HCT116 (cell line): ENCODE data around the gene KIRREL3. TPM values are rescaled to one million over a fixed set of nuclear protein-coding genes. Genes with fewer than 3 reads are reported as not detected.

Experiments used
- ATAC-seq: fragments of 200-7000 bp; cut with Tn5 transposase; 2 replicates; pipeline ENCODE4 v1.9.1; 2020; ENCODE audit warnings: mild to moderate bottlenecking, moderate library complexity
- BruUV-seq: library from RNA; stranded (reverse); fragments of 400-500 nt; replicated peaks from 2 replicates; lab custom pipeline; 2021; lab: Mats Ljungman, UMichigan
- CTCF ChIA-PET: fragments of 300-600 bp; sonication (Branson Sonifier 250); formaldehyde crosslinking; loops from one replicate; lab custom pipeline; 2021; ENCODE audit warnings: antibody characterized with exemption; lab: Charles Lee
- POLR2A ChIA-PET: fragments of 300-600, 350-600 bp; sonication (Branson Sonifier 250); formaldehyde crosslinking; loops from one replicate; lab custom pipeline; 2021; ENCODE audit warnings: antibody characterized with exemption; lab: Charles Lee
- RAD21 ChIA-PET, 2 experiments: fragments of 300-600 bp; sonication (Branson Sonifier 250); formaldehyde crosslinking; loops; one replicate each; lab custom pipeline; 2023; ENCODE audit warnings: low total read pairs in 2 of 2; ENCODE audit not compliant: uncharacterized antibody in 2 of 2, unreplicated experiment in 2 of 2, low non-redundant PET in 1 of 2; lab: Charles Lee
- DNase-seq: peaks from one replicate; pipeline ENCODE4 v3.0.0-alpha.2; 2010; ENCODE audit warnings: low read depth, low spot score
- H2AFZ ChIP-seq: fragments of 200-600 bp; shearing (Covaris generic), sonication (generic); 2 replicates; pipeline ENCODE4 v1.6.1; 2017; ENCODE audit warnings: low read depth, mixed run types, mixed read lengths, antibody characterized with exemption, low read length; ENCODE audit not compliant: poor library complexity, severe bottlenecking
- H3K27ac ChIP-seq: 2 replicates; pipeline ENCODE4 v1.5.1; 2012; ENCODE audit warnings: low read depth, low read length
- H3K27me3 ChIP-seq: fragments of 200-600 bp; sonication (generic); 2 replicates; pipeline ENCODE4 v1.6.1; 2016; ENCODE audit warnings: mixed run types, low read length, mixed read lengths; ENCODE audit not compliant: insufficient read depth
- H3K36me3 ChIP-seq, 2 experiments: fragments of 200-500 bp in 1 of 2; fragments of 200-600 bp in 1 of 2; sonication (Bioruptor generic) in 1 of 2; sonication (generic) in 1 of 2; 2 replicates each; pipeline versions ENCODE4 v1.5.1 to v1.6.1; 2014 to 2016; ENCODE audit warnings: low read length in 2 of 2, inconsistent platforms in 1 of 2, mixed read lengths in 1 of 2, mixed run types in 1 of 2; ENCODE audit not compliant: insufficient read depth in 2 of 2, control insufficient read depth in 1 of 2
- H3K4me1 ChIP-seq, 2 experiments: fragments of 200-600 bp in 1 of 2; sonication (generic) in 1 of 2; 2 replicates each; pipeline versions ENCODE4 v1.5.1 to v1.6.1; 2012 to 2017; ENCODE audit warnings: low read length in 2 of 2, inconsistent platforms in 1 of 2, mild to moderate bottlenecking in 1 of 2, mixed read lengths in 1 of 2, mixed run types in 1 of 2, moderate library complexity in 1 of 2; ENCODE audit not compliant: insufficient read depth in 2 of 2, control insufficient read depth in 1 of 2
- H3K4me2 ChIP-seq: fragments of 200-600 bp; sonication (generic); 2 replicates; pipeline ENCODE4 v1.6.1; 2017; ENCODE audit warnings: mixed run types, low read length, mixed read lengths
- H3K4me3 ChIP-seq, 2 experiments: fragments of 200-600 bp in 1 of 2; sonication (generic) in 1 of 2; replicated peaks in 1 of 2; 2 replicates each; pipeline ENCODE4 v1.5.1; 2011 to 2016; ENCODE audit warnings: low read length in 2 of 2, control low read depth in 1 of 2, low read depth in 1 of 2, mild to moderate bottlenecking in 1 of 2, mixed read lengths in 1 of 2, mixed run types in 1 of 2
- H3K79me2 ChIP-seq: fragments of 200-600 bp; sonication (generic); 2 replicates; pipeline ENCODE4 v1.6.1; 2017; ENCODE audit warnings: mild to moderate bottlenecking, mixed run types, low read length, moderate library complexity, mixed read lengths; ENCODE audit not compliant: insufficient read depth
- H3K9ac ChIP-seq: fragments of 200-600 bp; sonication (generic); 2 replicates; pipeline ENCODE4 v1.6.1; 2016; ENCODE audit warnings: low read length, mixed read lengths
- H3K9me2 ChIP-seq: fragments of 200-600 bp; sonication (generic), shearing (Covaris generic); 2 replicates; pipeline ENCODE4 v1.6.1; 2017; ENCODE audit warnings: mixed run types, mild to moderate bottlenecking, moderate library complexity; ENCODE audit not compliant: insufficient read depth
- H3K9me3 ChIP-seq, 2 experiments: fragments of 200-500 bp in 1 of 2; fragments of 200-600 bp in 1 of 2; sonication (Bioruptor generic) in 1 of 2; sonication (generic) in 1 of 2; 2 replicates each; pipeline ENCODE4 v1.6.1; 2014 to 2017; ENCODE audit warnings: low read length in 2 of 2, mixed read lengths in 2 of 2, inconsistent platforms in 1 of 2, low read depth in 1 of 2, mild to moderate bottlenecking in 1 of 2, mixed run types in 1 of 2, moderate library complexity in 1 of 2; ENCODE audit not compliant: control insufficient read depth in 1 of 2, insufficient read depth in 1 of 2
- H4K20me1 ChIP-seq: fragments of 200-600 bp; sonication (generic), shearing (Covaris generic); 2 replicates; pipeline ENCODE4 v1.6.1; 2017; ENCODE audit warnings: mixed run types, mild to moderate bottlenecking, moderate library complexity; ENCODE audit not compliant: insufficient read depth
- ATF3 ChIP-seq: IDR thresholded peaks from 2 replicates; pipeline ENCODE4 v1.6.1; 2012
- CBX3 ChIP-seq: IDR thresholded peaks from 2 replicates; pipeline ENCODE4 v1.6.1; 2012; ENCODE audit warnings: low read depth
- CEBPB ChIP-seq: IDR thresholded peaks from 2 replicates; pipeline ENCODE4 v1.6.1; 2012; ENCODE audit warnings: low read depth
- EGR1 ChIP-seq: IDR thresholded peaks from 2 replicates; pipeline ENCODE4 v1.6.1; 2012; ENCODE audit warnings: low read depth
- ELF1 ChIP-seq: IDR thresholded peaks from 2 replicates; pipeline ENCODE4 v1.6.1; 2012; ENCODE audit warnings: low read depth, borderline replicate concordance
- EZH2 ChIP-seq: fragments of 200-600 bp; sonication (generic); IDR thresholded peaks from 2 replicates; pipeline ENCODE4 v1.6.1; 2017; ENCODE audit warnings: antibody characterized with exemption, mixed run types
- EZH2phosphoT487 ChIP-seq: fragments of 200-600 bp; IDR thresholded peaks from 2 replicates; pipeline ENCODE4 v1.6.1; 2018; ENCODE audit warnings: antibody characterized with exemption, borderline replicate concordance
- JUND ChIP-seq: IDR thresholded peaks from 2 replicates; pipeline ENCODE4 v1.6.1; 2012
- MAX ChIP-seq: IDR thresholded peaks from 2 replicates; pipeline ENCODE4 v1.6.1; 2012
- RAD21 ChIP-seq: IDR thresholded peaks from 2 replicates; pipeline ENCODE4 v1.6.1; 2012; ENCODE audit warnings: low read depth, mild to moderate bottlenecking
- REST ChIP-seq: IDR thresholded peaks from 2 replicates; pipeline ENCODE4 v1.6.1; 2012; ENCODE audit warnings: low read depth
- SP1 ChIP-seq: IDR thresholded peaks from 2 replicates; pipeline ENCODE4 v1.6.1; 2012; ENCODE audit warnings: low read depth
- SRF ChIP-seq: IDR thresholded peaks from 2 replicates; pipeline ENCODE4 v1.6.1; 2012; ENCODE audit warnings: low read depth
- TCF7L2 ChIP-seq: IDR thresholded peaks from 2 replicates; pipeline ENCODE4 v1.7.0; 2011; ENCODE audit warnings: borderline replicate concordance, inconsistent platforms; ENCODE audit not compliant: insufficient read depth, insufficient read length; ENCODE audit errors: extremely low read depth
- YY1 ChIP-seq: IDR thresholded peaks from 2 replicates; pipeline ENCODE4 v1.6.1; 2011; ENCODE audit warnings: low read length, low read depth, moderate library complexity, mild to moderate bottlenecking; ENCODE audit not compliant: insufficient replicate concordance; ENCODE audit errors: extremely low read depth
- ZFX ChIP-seq: fragments of 450-650 bp; IDR thresholded peaks from 2 replicates; pipeline ENCODE4 v1.6.1; 2017
- intact Hi-C: fragments of 100-400 bp; cut with micrococcal nuclease; formaldehyde crosslinking; loops from 2 replicates; pipeline ENCODE4 v1.10.0; 2022
- total RNA-seq: library from RNA; stranded (reverse); gene quantifications from one replicate; pipeline ENCODE4 v1.2.1, GENCODE V29; 2021; ENCODE audit not compliant: unreplicated experiment

Gene KIRREL3
- total RNA-seq, 1 experiment from 2014 or later, result not detected

- no TSS peak for BruUV-seq
- H3K9me3 ChIP-seq, result no peaks in the 10 kb centered on the region
- no peaks in the 10 kb centered on the region for H3K79me2 ChIP-seq
- H3K9ac ChIP-seq, result no peak overlapping the region
- ChIA-PET POLR2A (no interaction called here), CTCF (no interaction called here), RAD21 (no interaction called here)
- no peaks in the 10 kb centered on the region for H3K9me2 ChIP-seq
- no peaks in the 10 kb centered on the region for H4K20me1 ChIP-seq
- no peaks in the 10 kb centered on the region for H3K36me3 ChIP-seq
- no peaks in the 10 kb centered on the region for H3K4me1 ChIP-seq
- no peak for ATAC-seq
- no peak for DNase-seq
- intact Hi-C loops, result no loop called here
- H3K4me3 ChIP-seq, result no peak overlapping the region
- H3K27me3 ChIP-seq, result no peaks in the 10 kb centered on the region
- no peak for TF ChIP-seq EGR1
- TF ChIP-seq JUND, result no peak
- TF ChIP-seq ATF3, result no peak
- no peak for TF ChIP-seq CBX3
- TF ChIP-seq SP1, result no peak
- TF ChIP-seq SRF, result no peak
- TF ChIP-seq TCF7L2, result no peak
- TF ChIP-seq RAD21, result no peak
- TF ChIP-seq EZH2, result no peak
- no peak for TF ChIP-seq YY1
- no peak for TF ChIP-seq MAX
- no peak for TF ChIP-seq CEBPB
- TF ChIP-seq REST, result no peak
- no peak for TF ChIP-seq ZFX
- TF ChIP-seq ELF1, result no peak
- TF ChIP-seq EZH2phosphoT487, result no peak
- no peak overlapping the region for H3K4me2 ChIP-seq
- H2AFZ ChIP-seq, result no peak overlapping the region
- no peak overlapping the region for H3K27ac ChIP-seq
Observed at GRCh38 chr11:126492331-126493082, 508.1 kb downstream of the KIRREL3 start.
